ENCODE data around the gene FAF1. TPM values are rescaled to one million over a fixed set of nuclear protein-coding genes. Genes with fewer than 3 reads are reported as not detected.

Gene FAF1
- total and polyA plus RNA-seq, 4 donors = 8.6 to 45.0 (median 18.2) TPM

- WGBS = 78% methylated on average over 4 of the region's 4 CpGs
- Histone ChIP-seq H3K27me3 (ENCODE audit: control insufficient read depth in 4 of 4, insufficient read depth in 4 of 4, low read length in 3 of 4) (no peaks in the 10 kb centered on the region), H3K4me1 (ENCODE audit: control insufficient read depth in 4 of 4, insufficient read depth in 4 of 4, low read length in 3 of 4) (no peaks in the 10 kb centered on the region), H3K27ac (ENCODE audit: low read depth in 1 of 2, low read length in 2 of 2) (no peak overlapping the region), H3K9me3 (ENCODE audit: control insufficient read depth in 4 of 4, low read length in 3 of 4) (no peaks in the 10 kb centered on the region), H3K4me3 (ENCODE audit: low read depth in 1 of 3, low read length in 3 of 3) (no peak overlapping the region), H3K9ac (ENCODE audit: low read depth in 1 of 2, low read length in 2 of 2) (no peak overlapping the region), H3K36me3 (ENCODE audit: control insufficient read depth in 4 of 4, insufficient read depth in 3 of 4, low read depth in 1 of 4, low read length in 3 of 4) (no peaks in the 10 kb centered on the region)
- DNase-seq (ENCODE audit: low spot score) = no peak
- TF ChIP-seq JUND (IDR thresholded peaks at IDR 0.05) (no peak), GABPA (IDR thresholded peaks at IDR 0.05 in 1 of 2, conservative IDR thresholded peaks at IDR 0.05 in 1 of 2) (no peak), YY1 (IDR thresholded peaks at IDR 0.05) (no peak), HNF4G (IDR thresholded peaks at IDR 0.05) (no peak), TAF1 (conservative IDR thresholded peaks at IDR 0.05) (no peak), FOXA1 (IDR thresholded peaks at IDR 0.05) (no peak), ATF3 (IDR thresholded peaks at IDR 0.05) (no peak), RAD21 (IDR thresholded peaks at IDR 0.05) (no peak), FOXA2 (IDR thresholded peaks at IDR 0.05) (no peak), NR2F2 (IDR thresholded peaks at IDR 0.05) (no peak), HNF4A (conservative IDR thresholded peaks at IDR 0.05) (no peak), RXRA (IDR thresholded peaks at IDR 0.05) (no peak), REST (IDR thresholded peaks at IDR 0.05) (no peak), MAX (IDR thresholded peaks at IDR 0.05) (no peak), SP1 (IDR thresholded peaks at IDR 0.05) (no peak), CTCF (IDR thresholded peaks at IDR 0.05; ENCODE audit: low read depth, low read length, missing input control) (no peak), EGR1 (IDR thresholded peaks at IDR 0.05; ENCODE audit: low read depth in 2 of 2) (no peak)
Measured at GRCh38 chr1:50986653-50987052, 26.6 kb upstream of the FAF1 start.

GRCh38 chr1:50985094-50985493 is 25.0 kb upstream of the FAF1 start:
- no peaks in the 10 kb centered on the region for H3K36me3 ChIP-seq (ENCODE audit: control insufficient read depth in 4 of 4, insufficient read depth in 3 of 4, low read depth in 1 of 4, low read length in 3 of 4)
- H3K27ac ChIP-seq (ENCODE audit: low read depth in 1 of 2, low read length in 2 of 2) = no peak overlapping the region
- WGBS = 72% methylated on average over 1 of the region's 1 CpG

More at GRCh38 chr1:50985094-50985493, 25.0 kb upstream of the FAF1 start:
- Histone ChIP-seq H3K27me3 (ENCODE audit: control insufficient read depth in 4 of 4, insufficient read depth in 4 of 4, low read length in 3 of 4) (no peaks in the 10 kb centered on the region), H3K9ac (ENCODE audit: low read depth in 1 of 2, low read length in 2 of 2) (no peak overlapping the region), H3K4me1 (ENCODE audit: control insufficient read depth in 4 of 4, insufficient read depth in 4 of 4, low read length in 3 of 4) (peaks cover 0 to under 1% (median 0%) of the 10 kb centered on the region in 4 donors), H3K9me3 (ENCODE audit: control insufficient read depth in 4 of 4, low read length in 3 of 4) (no peaks in the 10 kb centered on the region), H3K4me3 (ENCODE audit: low read depth in 1 of 3, low read length in 3 of 3) (no peak overlapping the region)
- no peak for TF ChIP-seq CTCF (IDR thresholded peaks at IDR 0.05; ENCODE audit: low read depth, low read length, missing input control)
- no peak for DNase-seq (ENCODE audit: low spot score)

Data from liver (tissue), 9 donors.